Measurements from ENCODE around the gene LAMB4.

DNA sequence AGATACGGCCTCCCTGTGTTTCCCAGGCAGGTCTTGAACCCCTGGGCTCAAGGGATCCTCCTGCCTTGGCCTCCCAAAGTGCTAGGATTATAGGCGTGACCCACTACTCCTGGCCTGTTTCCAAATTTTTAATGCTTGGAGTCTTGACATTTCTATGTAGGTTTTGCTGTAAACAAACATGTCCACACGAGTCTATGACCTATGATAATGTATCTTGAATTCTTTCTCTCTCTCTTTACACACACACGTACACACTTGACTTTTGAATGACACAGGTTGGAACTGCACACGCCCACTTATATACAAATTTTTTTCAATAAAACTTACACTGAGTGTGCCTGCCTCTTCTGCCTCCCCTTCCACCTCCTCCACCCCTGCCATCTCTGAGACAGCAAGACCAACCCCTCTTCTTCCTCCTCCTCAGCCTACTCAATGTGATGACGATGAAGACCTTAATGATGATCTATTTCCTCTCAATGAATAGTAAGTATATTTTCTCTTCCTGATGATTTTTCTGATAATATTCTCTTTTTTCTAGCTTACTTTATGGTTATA, 83.1 kb downstream of the LAMB4 start:
- TF ChIP-seq, protein P1, sequence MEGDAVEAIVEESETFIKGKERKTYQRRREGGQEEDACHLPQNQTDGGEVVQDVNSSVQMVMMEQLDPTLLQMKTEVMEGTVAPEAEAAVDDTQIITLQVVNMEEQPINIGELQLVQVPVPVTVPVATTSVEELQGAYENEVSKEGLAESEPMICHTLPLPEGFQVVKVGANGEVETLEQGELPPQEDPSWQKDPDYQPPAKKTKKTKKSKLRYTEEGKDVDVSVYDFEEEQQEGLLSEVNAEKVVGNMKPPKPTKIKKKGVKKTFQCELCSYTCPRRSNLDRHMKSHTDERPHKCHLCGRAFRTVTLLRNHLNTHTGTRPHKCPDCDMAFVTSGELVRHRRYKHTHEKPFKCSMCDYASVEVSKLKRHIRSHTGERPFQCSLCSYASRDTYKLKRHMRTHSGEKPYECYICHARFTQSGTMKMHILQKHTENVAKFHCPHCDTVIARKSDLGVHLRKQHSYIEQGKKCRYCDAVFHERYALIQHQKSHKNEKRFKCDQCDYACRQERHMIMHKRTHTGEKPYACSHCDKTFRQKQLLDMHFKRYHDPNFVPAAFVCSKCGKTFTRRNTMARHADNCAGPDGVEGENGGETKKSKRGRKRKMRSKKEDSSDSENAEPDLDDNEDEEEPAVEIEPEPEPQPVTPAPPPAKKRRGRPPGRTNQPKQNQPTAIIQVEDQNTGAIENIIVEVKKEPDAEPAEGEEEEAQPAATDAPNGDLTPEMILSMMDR (conservative IDR thresholded peaks at IDR 0.05): no peak
- TF ChIP-seq ZFX (IDR thresholded peaks at IDR 0.05): no peak

All from C4-2B (cell line).